A673 (cell line): ENCODE results near the gene SLC2A9. TPM values are rescaled to one million over a fixed set of nuclear protein-coding genes. Genes with fewer than 3 reads are reported as not detected.

Source experiments
- BruUV-seq: library from RNA; stranded (reverse); fragments of 400-500 nt; replicated peaks from 2 replicates; lab custom pipeline; 2021; lab: Mats Ljungman, UMichigan
- CTCF ChIA-PET: fragments of 300-600 bp; sonication (Branson Sonifier 250); formaldehyde crosslinking; loops from one replicate; lab custom pipeline; 2022; ENCODE audit warnings: antibody characterized with exemption; lab: Charles Lee
- POLR2A ChIA-PET: fragments of 300-600 bp; sonication (Branson Sonifier 250); formaldehyde crosslinking; loops from one replicate; lab custom pipeline; 2022; ENCODE audit warnings: antibody characterized with exemption; ENCODE audit not compliant: low non-redundant PET; lab: Charles Lee
- DNase-seq: peaks from one replicate; pipeline ENCODE4 v3.0.0-alpha.2; 2015; ENCODE audit warnings: low spot score
- H3K27ac ChIP-seq: fragments of 200-600 bp; sonication (generic); 2 replicates; pipeline ENCODE4 v1.5.1; 2016; ENCODE audit warnings: mixed run types, low read depth, mild to moderate bottlenecking, mixed read lengths, antibody characterized with exemption, low read length; ENCODE audit not compliant: poor library complexity, severe bottlenecking
- H3K27me3 ChIP-seq: fragments of 200-600 bp; sonication (generic); replicated peaks from 2 replicates; pipeline ENCODE4 v1.6.1; 2017; ENCODE audit warnings: mixed run types, low read depth, mild to moderate bottlenecking, mixed read lengths, antibody characterized with exemption, low read length; ENCODE audit not compliant: insufficient read depth, poor library complexity
- H3K36me3 ChIP-seq: fragments of 200-600 bp; sonication (generic); 2 replicates; pipeline ENCODE4 v1.6.1; 2016; ENCODE audit warnings: mixed run types, mild to moderate bottlenecking, mixed read lengths, antibody characterized with exemption, low read length; ENCODE audit not compliant: insufficient read depth, poor library complexity, severe bottlenecking
- H3K4me1 ChIP-seq: fragments of 200-600 bp; sonication (generic); 2 replicates; pipeline ENCODE4 v1.6.1; 2017; ENCODE audit warnings: mixed run types, mild to moderate bottlenecking, mixed read lengths, antibody characterized with exemption, low read length; ENCODE audit not compliant: insufficient read depth, poor library complexity, severe bottlenecking
- H3K4me3 ChIP-seq: fragments of 200-600 bp; sonication (generic); 2 replicates; pipeline ENCODE4 v1.5.1; 2016; ENCODE audit warnings: low read depth, mixed run types, mild to moderate bottlenecking, mixed read lengths, low read length; ENCODE audit not compliant: poor library complexity, severe bottlenecking
- H3K9me3 ChIP-seq: fragments of 200-600 bp; sonication (generic); 2 replicates; pipeline ENCODE4 v1.6.1; 2016; ENCODE audit warnings: mixed run types, low read depth, mild to moderate bottlenecking, mixed read lengths, antibody characterized with exemption, low read length; ENCODE audit not compliant: poor library complexity, severe bottlenecking
- CTCF ChIP-seq: fragments of 300-800, 200-600 bp; sonication (generic); conservative IDR thresholded peaks from 2 replicates; pipeline ENCODE4 v1.5.1; 2017; ENCODE audit warnings: low read depth, mild to moderate bottlenecking, antibody characterized with exemption, low read length, moderate library complexity, mixed read lengths
- EZH2 ChIP-seq: fragments of 200-600 bp; sonication (generic); IDR thresholded peaks from 2 replicates; pipeline ENCODE4 v1.6.1; 2017; ENCODE audit warnings: borderline replicate concordance, low read depth, mild to moderate bottlenecking, mixed read lengths, antibody characterized with exemption, low read length; ENCODE audit not compliant: poor library complexity, severe bottlenecking
- intact Hi-C: fragments of 100-400 bp; cut with micrococcal nuclease; formaldehyde crosslinking; loops from one replicate; pipeline ENCODE4 v1.10.0; 2022; ENCODE audit not compliant: unreplicated experiment
- total RNA-seq: library from RNA; stranded (reverse); gene quantifications from 2 replicates; pipeline ENCODE4 v1.2.3, GENCODE V29; 2021

Gene SLC2A9
- total RNA-seq, 1 experiment from 2014 or later = not detected

- BruUV-seq = no TSS peak
- no peak overlapping the region for H3K27ac ChIP-seq
- POLR2A ChIA-PET = no interaction called here
- TF ChIP-seq CTCF (no peak), EZH2 (no peak)
- CTCF ChIA-PET = no interaction called here
- DNase-seq = no peak
- no peak overlapping the region for H3K4me3 ChIP-seq
- H3K36me3 ChIP-seq = no peaks in the 10 kb centered on the region
- H3K4me1 ChIP-seq = no peaks in the 10 kb centered on the region
- H3K9me3 ChIP-seq = no peaks in the 10 kb centered on the region
- intact Hi-C loops = no loop called here
- H3K27me3 ChIP-seq = no peaks in the 10 kb centered on the region
Measured at GRCh38 chr4:9946170-9946569, 75.1 kb downstream of the SLC2A9 start.

- ChIA-PET POLR2A (no interaction called here), CTCF (interaction anchor here (0.6 kb wide), 1 partner anchor 412 kb away, joined by 3 read pairs; no protein-coding TSS in a partner anchor)
- Histone ChIP-seq H3K27me3 (no peaks in the 10 kb centered on the region), H3K9me3 (no peaks in the 10 kb centered on the region), H3K27ac (no peak overlapping the region), H3K4me3 (no peak overlapping the region), H3K4me1 (no peaks in the 10 kb centered on the region), H3K36me3 (no peaks in the 10 kb centered on the region)
- no peak for DNase-seq
- BruUV-seq = no TSS peak
- intact Hi-C loops = no loop called here
- no peak for TF ChIP-seq EZH2
- TF ChIP-seq CTCF = no peak
Measured at GRCh38 chr4:9944431-9945425, 76.6 kb downstream of the SLC2A9 start.

GRCh38 chr4:9943761-9944160 lies 77.5 kb downstream of the SLC2A9 start:
- no peaks in the 10 kb centered on the region for H3K9me3 ChIP-seq
- no peaks in the 10 kb centered on the region for H3K4me1 ChIP-seq
- DNase-seq = no peak
- no peaks in the 10 kb centered on the region for H3K36me3 ChIP-seq
- no peak for TF ChIP-seq CTCF
- no peak for TF ChIP-seq EZH2
- no peak overlapping the region for H3K4me3 ChIP-seq
- BruUV-seq = no TSS peak
- H3K27ac ChIP-seq = no peak overlapping the region
- ChIA-PET CTCF (no interaction called here), POLR2A (no interaction called here)
- H3K27me3 ChIP-seq = no peaks in the 10 kb centered on the region
- intact Hi-C loops = no loop called here
